ENCODE results near the gene RASGEF1C. TPM values are rescaled to one million over a fixed set of nuclear protein-coding genes. Genes with fewer than 3 reads are reported as not detected.
A peak's percentile ranks its signal among the peaks of the same experiment; 100 is the strongest.

The RASGEF1C gene
- total RNA-seq, 4 donors from 2014 or later: 0.71 to 2.5 TPM; not detected in 2

DNA sequence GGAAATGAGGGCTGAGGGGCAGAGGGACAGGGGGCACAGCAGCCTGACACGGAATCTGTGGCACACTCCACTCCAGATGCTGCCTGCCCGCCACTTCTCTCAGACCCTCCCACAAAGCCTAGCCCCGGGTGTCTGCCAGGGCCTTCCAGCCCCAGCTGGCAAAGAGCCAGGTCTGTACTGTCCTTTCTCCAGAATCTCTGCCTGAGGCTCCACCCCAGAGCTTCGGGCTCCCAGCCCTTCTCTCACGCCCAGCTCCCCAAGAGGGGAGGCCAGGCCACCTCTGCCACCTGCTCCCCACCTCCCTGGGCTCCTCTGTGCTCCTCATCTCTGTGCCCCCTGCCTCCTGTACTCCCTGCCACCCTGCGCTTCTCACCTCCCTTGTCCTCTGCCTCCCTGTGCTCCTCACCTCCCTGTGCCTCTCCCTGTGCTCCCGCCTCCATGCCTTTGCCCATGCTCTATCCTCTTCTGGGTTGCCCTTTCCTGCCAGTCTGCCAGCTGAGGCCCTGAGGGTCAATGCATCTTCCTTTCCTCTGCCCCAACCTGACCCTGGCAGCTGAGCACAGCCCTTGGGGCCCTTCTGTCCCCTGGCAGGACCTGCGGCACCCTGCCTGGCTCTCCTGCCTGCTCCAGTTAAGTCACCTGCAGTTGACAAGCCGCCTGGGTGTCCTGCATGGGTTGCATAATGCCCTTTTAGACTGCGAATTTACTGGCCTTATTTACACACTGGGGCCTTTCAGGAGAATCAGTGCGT is 36.4 kb downstream of the RASGEF1C start:
- intact Hi-C loops (cut with DNase I; ENCODE audit: low total_unique reads): no loop called here
- DNase-seq (ENCODE audit: low spot score in 2 of 2): peak in 1 of 2 donors; percentile 83
- H3K4me3 ChIP-seq (ENCODE audit: low read depth, poor library complexity, severe bottlenecking): no peak overlapping the region
- WGBS, 2 donors: 57 to 59% methylated on average over 11 of the region's 11 CpGs
- TF ChIP-seq POLR2A (IDR thresholded peaks at IDR 0.05): no peak
- TF ChIP-seq, protein P1, sequence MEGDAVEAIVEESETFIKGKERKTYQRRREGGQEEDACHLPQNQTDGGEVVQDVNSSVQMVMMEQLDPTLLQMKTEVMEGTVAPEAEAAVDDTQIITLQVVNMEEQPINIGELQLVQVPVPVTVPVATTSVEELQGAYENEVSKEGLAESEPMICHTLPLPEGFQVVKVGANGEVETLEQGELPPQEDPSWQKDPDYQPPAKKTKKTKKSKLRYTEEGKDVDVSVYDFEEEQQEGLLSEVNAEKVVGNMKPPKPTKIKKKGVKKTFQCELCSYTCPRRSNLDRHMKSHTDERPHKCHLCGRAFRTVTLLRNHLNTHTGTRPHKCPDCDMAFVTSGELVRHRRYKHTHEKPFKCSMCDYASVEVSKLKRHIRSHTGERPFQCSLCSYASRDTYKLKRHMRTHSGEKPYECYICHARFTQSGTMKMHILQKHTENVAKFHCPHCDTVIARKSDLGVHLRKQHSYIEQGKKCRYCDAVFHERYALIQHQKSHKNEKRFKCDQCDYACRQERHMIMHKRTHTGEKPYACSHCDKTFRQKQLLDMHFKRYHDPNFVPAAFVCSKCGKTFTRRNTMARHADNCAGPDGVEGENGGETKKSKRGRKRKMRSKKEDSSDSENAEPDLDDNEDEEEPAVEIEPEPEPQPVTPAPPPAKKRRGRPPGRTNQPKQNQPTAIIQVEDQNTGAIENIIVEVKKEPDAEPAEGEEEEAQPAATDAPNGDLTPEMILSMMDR (IDR thresholded peaks at IDR 0.05): no peak

DNA sequence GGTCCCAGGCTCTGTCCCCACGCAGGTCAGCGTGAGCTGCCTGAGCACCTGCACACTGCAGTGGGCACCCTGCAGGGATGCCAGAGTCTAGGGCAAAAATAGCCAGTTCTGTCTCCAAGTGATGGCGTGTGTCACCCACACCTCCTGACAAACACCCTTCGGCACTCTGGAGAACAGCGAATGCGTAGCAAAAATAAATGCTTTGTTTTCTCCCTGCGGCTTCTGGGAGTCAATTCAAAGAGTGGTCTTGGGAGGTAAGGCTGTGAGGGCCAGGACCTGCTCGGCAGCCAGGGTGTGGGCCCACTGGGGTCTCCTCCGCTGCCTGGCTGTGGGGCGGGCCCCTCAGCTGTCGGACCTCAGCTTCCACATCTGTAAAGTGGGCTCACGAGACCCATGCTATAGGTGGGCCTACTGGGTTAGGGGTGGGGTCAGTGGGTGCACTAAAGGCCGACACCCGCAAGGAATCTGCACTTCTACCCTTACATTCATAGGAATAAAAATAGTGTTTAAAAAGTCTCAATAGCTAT is 37.4 kb downstream of the RASGEF1C start:
- intact Hi-C loops (cut with DNase I; ENCODE audit: low total_unique reads): no loop called here
- no peak overlapping the region for H3K4me3 ChIP-seq (ENCODE audit: low read depth, poor library complexity, severe bottlenecking)
- WGBS, 2 donors: 90 to 95% methylated on average over 14 of the region's 14 CpGs
- TF ChIP-seq, protein P1 (IDR thresholded peaks at IDR 0.05): no peak
- TF ChIP-seq POLR2A (IDR thresholded peaks at IDR 0.05): no peak
- DNase-seq (ENCODE audit: low spot score in 2 of 2): no peak

DNA sequence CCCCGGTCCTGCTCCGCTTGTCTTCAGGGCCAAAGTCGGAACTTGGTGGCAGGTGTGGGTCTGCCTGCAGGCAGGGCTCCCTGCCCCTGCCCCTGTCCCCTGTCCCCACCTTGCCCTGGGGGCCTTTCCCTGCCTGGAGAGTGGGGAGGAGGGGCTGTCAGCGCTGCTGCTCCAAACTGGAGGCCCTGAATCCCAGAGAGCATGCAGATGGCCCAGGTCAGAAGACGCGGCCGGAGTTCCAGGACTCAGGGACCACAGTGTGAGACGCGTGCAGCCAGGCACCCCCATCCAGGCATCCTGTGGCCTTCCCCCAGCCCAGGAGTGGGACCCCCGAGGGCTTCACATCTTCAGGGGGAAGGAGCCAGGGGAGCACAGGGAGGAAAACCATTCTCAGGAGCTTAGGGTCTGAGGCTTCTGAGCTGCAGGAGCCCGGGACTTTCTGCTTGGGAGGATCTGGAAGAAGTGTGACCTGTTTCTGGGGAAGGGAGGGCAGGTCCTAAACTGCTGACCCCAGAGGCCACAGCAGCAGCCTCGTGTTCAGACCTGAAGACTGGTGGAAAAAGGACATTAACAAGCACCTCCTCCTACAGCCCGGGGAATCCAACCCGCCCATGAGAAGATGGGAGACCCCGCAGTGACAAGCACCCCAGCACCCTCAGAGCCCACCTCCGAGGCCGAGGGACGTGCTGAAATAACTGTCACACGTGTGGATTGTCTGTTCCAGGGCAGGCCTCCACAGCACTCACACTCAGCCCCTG is 38.0 kb downstream of the RASGEF1C start:
- no peak overlapping the region for H3K4me3 ChIP-seq (ENCODE audit: low read depth, poor library complexity, severe bottlenecking)
- peak in 1 of 2 donors; percentile 76 for DNase-seq (ENCODE audit: low spot score in 2 of 2)
- TF ChIP-seq, protein P1 (IDR thresholded peaks at IDR 0.05): no peak
- TF ChIP-seq POLR2A (IDR thresholded peaks at IDR 0.05): no peak
- intact Hi-C loops (cut with DNase I; ENCODE audit: low total_unique reads): no loop called here
- 75 to 78% methylated on average over 17 to 19 of the region's 19 CpGs for WGBS, 2 donors

DNA sequence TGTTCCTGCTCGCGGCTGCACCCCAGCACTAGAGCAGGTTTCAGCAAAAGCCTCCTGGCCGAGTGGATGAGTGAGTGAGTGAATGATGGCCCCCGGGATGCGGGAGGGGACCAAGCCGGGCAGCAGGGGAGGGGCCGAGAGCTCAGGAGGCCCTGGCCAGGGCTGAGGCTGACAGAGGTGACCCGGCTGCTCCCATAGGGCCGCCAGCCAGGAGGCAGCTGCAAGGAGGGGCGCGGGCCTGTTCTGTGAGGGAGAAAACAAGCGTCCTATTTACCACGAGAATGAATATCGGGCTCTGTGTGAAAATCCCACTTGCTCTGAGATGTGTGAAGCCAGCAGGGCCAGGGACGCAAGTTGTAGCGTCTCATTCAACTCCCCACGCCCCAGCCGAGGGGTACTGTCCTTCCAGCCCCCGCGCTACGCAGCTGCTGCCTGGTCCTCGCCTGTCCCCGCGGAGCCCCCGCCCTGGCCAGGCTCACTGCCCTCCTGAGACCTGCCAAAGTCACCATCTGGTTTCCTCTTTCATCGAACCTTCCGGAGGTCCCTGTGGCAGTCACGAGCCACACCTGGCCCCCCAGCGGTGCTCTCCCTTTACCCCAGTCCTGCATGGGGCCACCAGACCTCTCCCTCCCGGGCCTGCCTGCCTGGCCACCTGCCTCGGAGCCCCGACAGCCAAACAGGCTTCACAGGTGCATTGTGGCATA is 38.8 kb downstream of the RASGEF1C start:
- intact Hi-C loops (cut with DNase I; ENCODE audit: low total_unique reads): no loop called here
- 32 to 42% methylated on average over 30 of the region's 32 CpGs for WGBS, 2 donors
- H3K4me3 ChIP-seq (ENCODE audit: low read depth, poor library complexity, severe bottlenecking): no peak overlapping the region
- DNase-seq (ENCODE audit: low spot score in 2 of 2): peak in 1 of 2 donors; percentile 83
- TF ChIP-seq POLR2A (IDR thresholded peaks at IDR 0.05): no peak

DNA sequence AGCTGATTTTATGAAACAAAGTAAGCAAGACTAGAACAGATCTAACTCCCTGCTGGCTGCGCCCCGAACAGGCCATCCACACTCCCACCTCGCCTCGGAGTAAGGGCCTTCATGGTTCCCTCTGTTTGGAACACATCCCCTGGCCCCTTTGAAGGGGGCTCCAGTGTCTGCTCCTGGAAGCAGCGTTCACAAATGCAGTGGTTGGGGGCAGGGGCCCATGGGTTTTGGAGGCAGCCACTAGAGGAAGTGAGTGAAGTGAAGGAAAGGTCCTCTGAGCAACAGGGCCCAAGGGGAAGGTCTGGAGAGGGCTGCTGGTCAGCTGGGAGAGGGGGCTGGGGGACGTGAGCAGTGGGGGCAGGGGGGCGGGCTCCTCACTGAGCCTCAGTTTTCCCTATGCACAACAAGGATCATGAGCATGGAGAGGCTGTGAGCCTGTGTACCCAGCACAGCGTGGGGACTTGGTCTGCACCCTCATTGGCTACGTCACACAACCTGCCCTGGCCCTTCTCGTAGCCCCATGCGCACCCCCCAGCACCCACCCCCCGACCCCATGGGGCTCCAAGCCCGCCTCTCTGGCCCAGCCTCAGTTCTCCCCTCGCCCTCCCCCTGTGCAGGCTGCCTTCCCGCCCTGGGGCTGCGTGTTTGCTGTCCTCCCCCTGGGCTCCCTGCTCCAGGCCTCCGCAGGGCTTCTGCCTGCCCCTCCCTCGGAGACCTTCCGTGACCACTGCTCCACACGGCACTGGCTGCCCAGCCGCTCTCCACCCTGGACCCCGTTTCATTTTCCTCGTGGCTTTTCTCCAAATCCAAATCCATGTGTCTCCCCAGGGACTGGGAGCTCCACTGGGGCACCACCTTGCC is 39.5 kb downstream of the RASGEF1C start:
- H3K4me3 ChIP-seq (ENCODE audit: low read depth, poor library complexity, severe bottlenecking): no peak overlapping the region
- intact Hi-C loops (cut with DNase I; ENCODE audit: low total_unique reads): no loop called here
- 56 to 58% methylated on average over 21 to 22 of the region's 23 CpGs for WGBS, 2 donors
- no peak for TF ChIP-seq POLR2A (IDR thresholded peaks at IDR 0.05)
- TF ChIP-seq, protein P1 (IDR thresholded peaks at IDR 0.05): no peak
- DNase-seq (ENCODE audit: low spot score in 2 of 2): no peak

Data from lower leg skin (tissue), 4 donors.